NCI-H187 treated with DMSO at 0.1 percent for 48 hours (cell line): ENCODE results near the gene CNTNAP4.

Experiments
- DNase-seq: peaks from one replicate; lab custom pipeline; 2025; lab: John Stamatoyannopoulos, UW

CNTNAP4 gene

GRCh38 chr16:76396977-76397376 is 119.8 kb downstream of the CNTNAP4 start:
- DNase-seq: no peak

- DNase-seq: no peak
Observed at GRCh38 chr16:76409706-76410105, 132.5 kb downstream of the CNTNAP4 start.

GRCh38 chr16:76421571-76421970 is 144.4 kb downstream of the CNTNAP4 start:
- DNase-seq: no peak

GRCh38 chr16:76428858-76429257 is 151.7 kb downstream of the CNTNAP4 start:
- DNase-seq: no peak

- DNase-seq: no peak
Observed at GRCh38 chr16:76441391-76441790, 164.2 kb downstream of the CNTNAP4 start.

- no peak for DNase-seq
Observed at GRCh38 chr16:76441876-76442275, 164.7 kb downstream of the CNTNAP4 start.

GRCh38 chr16:76443973-76444372 is 166.8 kb downstream of the CNTNAP4 start:
- DNase-seq: no peak

- no peak for DNase-seq
Observed at GRCh38 chr16:76444832-76445231, 167.6 kb downstream of the CNTNAP4 start.

GRCh38 chr16:76445815-76446214 is 168.6 kb downstream of the CNTNAP4 start:
- no peak for DNase-seq

GRCh38 chr16:76446251-76446650 is 169.1 kb downstream of the CNTNAP4 start:
- DNase-seq: no peak

GRCh38 chr16:76450890-76451289 is 173.7 kb downstream of the CNTNAP4 start:
- DNase-seq: no peak

GRCh38 chr16:76455257-76455656 is 178.1 kb downstream of the CNTNAP4 start:
- no peak for DNase-seq

- DNase-seq: no peak
Observed at GRCh38 chr16:76456016-76456415, 178.8 kb downstream of the CNTNAP4 start.

- no peak for DNase-seq
Observed at GRCh38 chr16:76459111-76459510, 181.9 kb downstream of the CNTNAP4 start.

- no peak for DNase-seq
Observed at GRCh38 chr16:76461836-76462235, 184.6 kb downstream of the CNTNAP4 start.

- DNase-seq: no peak
Observed at GRCh38 chr16:76464955-76465620, 187.9 kb downstream of the CNTNAP4 start.

- DNase-seq: no peak
Observed at GRCh38 chr16:76466871-76467270, 189.7 kb downstream of the CNTNAP4 start.

GRCh38 chr16:76474048-76474447 is 196.8 kb downstream of the CNTNAP4 start:
- no peak for DNase-seq

GRCh38 chr16:76478105-76478504 is 200.9 kb downstream of the CNTNAP4 start:
- DNase-seq: no peak

GRCh38 chr16:76483307-76483909 is 206.2 kb downstream of the CNTNAP4 start:
- no peak for DNase-seq

GRCh38 chr16:76484020-76484419 is 206.8 kb downstream of the CNTNAP4 start:
- DNase-seq: no peak

- no peak for DNase-seq
Observed at GRCh38 chr16:76486740-76487139, 209.5 kb downstream of the CNTNAP4 start.

GRCh38 chr16:76487411-76488064 is 210.3 kb downstream of the CNTNAP4 start:
- no peak for DNase-seq

- no peak for DNase-seq
Observed at GRCh38 chr16:76488065-76488417, 210.8 kb downstream of the CNTNAP4 start.
